ENCODE measurements around the gene CFB.

CFB gene

GRCh38 chr6:31920811-31921210 lies 25.1 kb upstream of the CFB start:
- no peaks in the 10 kb centered on the region for H3F3A ChIP-seq (ENCODE audit: insufficient read depth, low read length)
- H3K79me2 ChIP-seq (ENCODE audit: insufficient read depth, low read length) = no peaks in the 10 kb centered on the region
- no peak overlapping the region for H3K4me2 ChIP-seq (ENCODE audit: low read length)
- no peaks in the 10 kb centered on the region for H3K9me2 ChIP-seq (ENCODE audit: low read depth, low read length)
- no peak for TF ChIP-seq CTCF (IDR thresholded peaks at IDR 0.05; ENCODE audit: low read length)
- no peaks in the 10 kb centered on the region; the same call in 1 of the 2 replicates for H3K36me3 ChIP-seq (ENCODE audit: insufficient read depth, low read length)
- H3K4me3 ChIP-seq (ENCODE audit: low read depth, low read length, poor library complexity, severe bottlenecking) = no peak overlapping the region
- no peak overlapping the region for H3K27ac ChIP-seq (ENCODE audit: low read depth, low read length, poor library complexity, severe bottlenecking)
- no peak overlapping the region for H2AFZ ChIP-seq (ENCODE audit: low read length)
- H3K27me3 ChIP-seq (ENCODE audit: insufficient read depth, low read length) = peaks cover 2% of the 10 kb centered on the region; the same call in 1 of the 2 replicates
- no peaks in the 10 kb centered on the region for H3K9me3 ChIP-seq (ENCODE audit: low read length)
- no peak overlapping the region for H3K9ac ChIP-seq (ENCODE audit: low read length)
- H3K4me1 ChIP-seq (ENCODE audit: insufficient read depth, low read length, severe bottlenecking) = no peaks in the 10 kb centered on the region
- no peaks in the 10 kb centered on the region for H4K20me1 ChIP-seq (ENCODE audit: insufficient read depth, low read length)

- no peaks in the 10 kb centered on the region for H3K4me1 ChIP-seq (ENCODE audit: insufficient read depth, low read length, severe bottlenecking)
- no peak overlapping the region for H2AFZ ChIP-seq (ENCODE audit: low read length)
Observed at GRCh38 chr6:31922942-31923341, 23.0 kb upstream of the CFB start.

GRCh38 chr6:31927242-31927862 lies 18.5 kb upstream of the CFB start, which contains the start of gene C2:
Gene C2, plus strand, starts transcription at chr6:31927717. Its CDS starts 36 bp downstream, at chr6:31927753.
- no peaks in the 10 kb centered on the region; the same call in 1 of the 2 replicates for H3K36me3 ChIP-seq (ENCODE audit: insufficient read depth, low read length)
- no peaks in the 10 kb centered on the region for H3K79me2 ChIP-seq (ENCODE audit: insufficient read depth, low read length)
- no peak within 1 kb of the TSS for H3K9ac ChIP-seq (ENCODE audit: low read length)
- no peaks in the 10 kb centered on the region for H3K4me1 ChIP-seq (ENCODE audit: insufficient read depth, low read length, severe bottlenecking)
- H3K27ac ChIP-seq (ENCODE audit: low read depth, low read length, poor library complexity, severe bottlenecking) = no peak within 1 kb of the TSS
- H3K4me3 ChIP-seq (ENCODE audit: low read depth, low read length, poor library complexity, severe bottlenecking) = no peak within 1 kb of the TSS
- no peak within 1 kb of the TSS for H2AFZ ChIP-seq (ENCODE audit: low read length)
- no peaks in the 10 kb centered on the region for H3F3A ChIP-seq (ENCODE audit: insufficient read depth, low read length)
- no peaks in the 10 kb centered on the region for H4K20me1 ChIP-seq (ENCODE audit: insufficient read depth, low read length)
- no peaks in the 10 kb centered on the region; the same call in 1 of the 2 replicates for H3K9me3 ChIP-seq (ENCODE audit: low read length)
- H3K4me2 ChIP-seq (ENCODE audit: low read length) = no peak within 1 kb of the TSS; the same call in 1 of the 2 replicates
- TF ChIP-seq EZH2 (IDR thresholded peaks at IDR 0.05; ENCODE audit: borderline replicate concordance, low read length) = no peak
- no peak for TF ChIP-seq CTCF (IDR thresholded peaks at IDR 0.05; ENCODE audit: low read length)
- H3K27me3 ChIP-seq (ENCODE audit: insufficient read depth, low read length) = peaks cover 15% of the 10 kb centered on the region; the same call in 1 of the 2 replicates
- H3K9me2 ChIP-seq (ENCODE audit: low read depth, low read length) = no peaks in the 10 kb centered on the region

More at GRCh38 chr6:31922942-31923341, 23.0 kb upstream of the CFB start:
- Histone ChIP-seq H3K36me3 (ENCODE audit: insufficient read depth, low read length) (no peaks in the 10 kb centered on the region; the same call in 1 of the 2 replicates), H4K20me1 (ENCODE audit: insufficient read depth, low read length) (no peaks in the 10 kb centered on the region), H3K27ac (ENCODE audit: low read depth, low read length, poor library complexity, severe bottlenecking) (no peak overlapping the region), H3K9me2 (ENCODE audit: low read depth, low read length) (no peaks in the 10 kb centered on the region), H3K27me3 (ENCODE audit: insufficient read depth, low read length) (peaks cover 11% of the 10 kb centered on the region; the same call in 1 of the 2 replicates), H3K9ac (ENCODE audit: low read length) (no peak overlapping the region), H3K4me2 (ENCODE audit: low read length) (no peak overlapping the region), H3K79me2 (ENCODE audit: insufficient read depth, low read length) (no peaks in the 10 kb centered on the region), H3K4me3 (ENCODE audit: low read depth, low read length, poor library complexity, severe bottlenecking) (no peak overlapping the region), H3K9me3 (ENCODE audit: low read length) (no peaks in the 10 kb centered on the region; the same call in 1 of the 2 replicates), H3F3A (ENCODE audit: insufficient read depth, low read length) (no peaks in the 10 kb centered on the region)
- TF ChIP-seq CTCF (IDR thresholded peaks at IDR 0.05; ENCODE audit: low read length) (peak; percentile 50; the same call in 1 of the 2 replicates), EZH2 (IDR thresholded peaks at IDR 0.05; ENCODE audit: borderline replicate concordance, low read length) (no peak)
